MV-4-11 (cell line): ENCODE results near the gene MAPK1.
A peak's percentile ranks its signal among the peaks of the same experiment; 100 is the strongest.
"Not testable (repeated sequence)": the region's sequence is repeated elsewhere in the genome, so short reads cannot be mapped to it uniquely, and the experiment has no call there.

Experiments used
- DNase-seq: peaks from one replicate; lab custom pipeline; 2025; lab: John Stamatoyannopoulos, UW

MAPK1 gene

DNA sequence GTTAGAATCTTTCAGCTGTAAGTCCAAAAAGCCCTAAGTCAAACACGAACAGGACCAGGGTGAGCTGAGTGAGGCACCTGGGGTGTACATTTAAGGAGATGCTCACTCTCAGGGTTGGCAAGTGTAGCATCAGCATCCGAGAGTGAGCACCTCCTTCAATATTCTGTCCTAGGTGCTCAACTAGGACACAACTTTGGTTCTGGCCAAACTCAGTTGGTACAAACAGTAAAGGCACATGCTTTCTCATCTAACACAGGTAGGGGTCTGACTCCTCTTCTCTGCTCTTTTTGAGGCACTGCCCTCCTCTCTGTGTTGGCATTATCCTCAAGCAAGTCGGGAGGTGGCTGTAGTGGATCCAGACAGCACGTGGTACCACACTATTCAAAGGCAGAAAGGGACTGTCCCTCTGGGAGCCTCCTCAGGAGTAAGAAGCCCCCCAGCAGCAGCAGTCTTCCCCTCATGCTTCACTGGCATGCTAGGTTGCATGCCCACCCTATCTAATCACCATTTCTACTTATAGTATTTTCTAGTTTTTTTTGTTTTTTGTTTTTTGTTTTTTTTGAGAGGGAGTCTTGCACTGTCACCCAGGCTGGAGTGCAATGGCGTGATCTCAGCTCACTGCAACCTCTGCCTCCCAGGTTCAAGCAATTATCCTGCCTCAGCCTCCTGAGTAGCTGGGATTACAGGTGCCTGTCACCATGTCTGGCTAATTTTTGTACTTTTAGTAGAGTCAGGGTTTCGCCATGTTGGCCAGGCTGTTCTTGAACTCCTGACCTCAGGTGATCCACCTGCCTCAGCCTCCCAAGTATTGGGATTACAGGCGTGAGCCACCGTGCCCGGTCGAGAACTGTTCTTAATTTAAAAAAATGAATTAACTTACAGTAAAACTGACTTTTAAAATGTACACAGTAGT lies 14.7 kb upstream of the MAPK1 start:
- no peak for DNase-seq

DNA sequence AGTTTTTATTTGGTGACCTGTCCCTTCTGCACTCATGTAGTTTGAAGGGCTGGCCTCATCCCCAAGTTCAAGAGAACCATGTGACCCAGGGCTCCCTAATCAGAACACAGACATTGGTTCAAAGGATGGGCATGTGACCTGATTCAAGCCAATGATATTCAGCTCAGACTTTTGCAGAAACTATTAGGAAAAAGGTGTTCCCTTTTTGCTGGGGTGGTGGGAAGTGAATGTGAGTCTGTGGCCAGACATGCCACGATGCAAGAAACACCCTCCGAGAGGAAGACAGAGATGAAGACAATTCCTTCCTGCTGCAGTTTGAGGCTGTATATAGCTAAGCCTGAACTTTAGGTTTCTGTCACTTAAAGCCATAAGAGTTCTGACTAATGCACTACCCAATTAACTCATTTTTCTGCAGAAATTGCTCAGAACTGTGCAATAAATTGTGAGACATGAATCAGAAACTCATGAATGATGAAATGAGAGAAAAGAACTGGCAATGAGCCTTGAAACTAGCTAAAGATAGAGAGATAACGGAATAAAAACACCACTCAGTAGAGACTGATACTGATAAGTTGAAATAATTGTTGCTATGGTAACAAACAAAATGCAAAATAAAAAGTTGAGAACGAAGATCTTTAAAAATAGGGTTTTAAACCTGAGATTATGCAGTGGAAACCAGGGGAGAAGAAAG lies 9.2 kb upstream of the MAPK1 start:
- peak; percentile 83 for DNase-seq

- not testable (repeated sequence) for DNase-seq
Observed at GRCh38 chr22:21874953-21875352, 7.5 kb upstream of the MAPK1 start.

DNA sequence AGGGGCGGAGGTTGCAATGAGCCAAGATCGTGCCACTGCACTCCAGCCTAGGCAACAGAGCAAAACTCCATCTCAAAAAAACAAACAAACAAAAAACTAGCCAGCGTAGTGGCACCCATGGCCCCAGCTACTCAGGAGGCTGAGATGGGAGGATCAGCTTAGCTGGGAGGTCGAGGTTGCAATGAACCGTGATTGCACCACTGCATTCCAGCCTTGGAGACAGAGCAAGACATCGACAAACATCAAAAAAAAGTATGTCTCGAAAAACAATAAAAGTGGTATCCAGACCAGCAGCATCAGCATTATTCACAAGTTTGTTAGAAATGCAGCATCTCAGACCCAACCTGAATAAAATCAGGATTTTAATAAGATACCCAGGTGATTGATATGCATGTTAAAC lies 6.2 kb upstream of the MAPK1 start:
- no peak for DNase-seq

GRCh38 chr22:21872741-21873140 lies 5.3 kb upstream of the MAPK1 start:
- DNase-seq = not testable (repeated sequence)

GRCh38 chr22:21868651-21869050 lies 1.2 kb upstream of the MAPK1 start:
- no peak for DNase-seq

DNA sequence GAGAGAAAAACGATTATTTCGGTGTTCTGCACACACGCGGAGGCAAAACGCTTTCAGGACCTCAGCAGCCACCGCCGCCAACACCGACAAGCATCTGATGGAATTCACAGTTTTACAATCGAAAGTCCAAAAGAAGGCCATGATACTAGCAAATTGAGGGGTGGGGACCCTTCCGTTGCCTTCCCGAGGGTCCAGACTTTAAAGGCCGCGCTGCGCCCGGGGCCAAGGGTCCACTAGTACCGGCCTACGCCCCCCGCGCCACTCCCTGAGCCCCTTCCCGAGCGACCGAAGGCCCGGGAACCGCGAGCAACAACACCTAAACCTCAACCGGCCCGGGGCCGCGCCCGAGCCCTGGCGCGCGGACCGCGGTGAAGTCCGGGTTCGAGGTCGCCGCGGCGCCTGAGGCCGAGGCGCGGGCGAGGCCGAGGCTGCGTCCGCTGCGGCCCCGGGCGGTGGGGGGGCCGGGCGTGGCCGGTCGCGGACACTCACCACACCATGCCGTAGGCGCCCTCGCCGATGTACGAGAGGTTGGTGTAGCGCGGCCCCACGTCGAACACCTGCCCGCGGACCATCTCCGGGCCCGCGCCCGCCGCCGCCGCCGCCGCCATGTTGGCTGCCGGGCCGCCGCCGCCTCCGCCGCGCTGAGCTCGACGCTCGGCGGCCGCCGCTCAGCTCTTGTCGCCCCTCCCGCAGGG lies 465 bp downstream of the MAPK1 start:
- no peak for DNase-seq

DNA sequence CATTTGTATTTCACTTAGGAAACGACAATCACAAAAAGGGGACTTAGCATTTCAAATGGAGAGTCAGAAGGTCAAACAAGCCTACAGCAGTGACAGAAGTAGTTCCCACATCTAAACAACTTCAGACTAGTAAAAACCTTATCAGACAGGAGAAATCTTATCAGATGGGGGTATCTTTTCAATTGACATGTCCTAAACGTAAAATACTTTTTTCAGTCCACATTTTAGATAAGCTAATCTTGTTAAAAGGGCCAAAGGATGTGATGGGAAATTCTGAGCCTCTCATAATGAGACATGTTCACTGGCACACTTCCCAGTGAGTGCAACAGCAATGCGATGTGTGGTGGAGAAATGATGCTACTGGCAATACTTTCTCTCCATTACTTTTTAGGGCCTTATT lies 2.4 kb downstream of the MAPK1 start:
- peak; percentile 9 for DNase-seq

DNA sequence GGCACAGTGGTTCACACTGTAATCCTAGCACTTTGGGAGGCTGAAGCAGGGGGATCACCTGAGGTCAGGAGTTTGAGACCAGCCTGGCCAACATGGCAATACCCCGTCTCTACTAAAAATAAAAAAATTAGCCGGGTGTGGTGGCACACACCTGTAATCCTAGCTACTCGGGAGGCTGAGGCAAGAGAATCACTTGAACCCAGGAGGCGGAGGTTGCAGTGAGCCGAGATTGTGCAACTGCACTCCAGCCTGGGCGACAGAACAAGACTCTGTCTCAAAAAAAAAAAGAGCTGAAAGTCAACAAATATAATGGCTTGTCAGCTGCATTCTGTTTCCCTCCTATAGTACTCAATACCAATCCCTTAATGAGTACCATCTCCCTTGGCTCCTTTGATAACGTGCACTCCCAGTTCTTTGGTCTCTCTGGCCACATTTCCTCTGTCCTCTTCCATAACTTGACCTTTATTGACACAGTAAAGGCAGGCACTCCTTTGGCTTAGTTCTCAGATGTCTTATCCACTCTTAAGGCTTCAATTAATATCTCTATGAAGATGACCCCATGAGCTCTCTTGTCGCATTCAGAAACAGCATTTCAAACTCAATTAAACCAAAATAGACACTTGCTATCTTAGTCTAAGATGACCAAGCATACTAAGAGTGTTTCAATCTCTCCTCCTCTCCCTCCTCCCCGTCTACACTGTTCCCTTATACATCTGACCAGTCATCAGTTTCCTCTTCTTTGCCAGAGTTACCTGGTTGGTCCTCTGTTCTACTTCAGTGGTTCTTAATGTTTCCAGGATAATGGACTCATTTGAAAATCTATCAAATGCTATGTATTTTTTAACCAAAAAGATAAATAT lies 4.8 kb downstream of the MAPK1 start:
- DNase-seq = no peak

- DNase-seq = peak; percentile 61
Observed at GRCh38 chr22:21861851-21862250, 5.6 kb downstream of the MAPK1 start.

DNA sequence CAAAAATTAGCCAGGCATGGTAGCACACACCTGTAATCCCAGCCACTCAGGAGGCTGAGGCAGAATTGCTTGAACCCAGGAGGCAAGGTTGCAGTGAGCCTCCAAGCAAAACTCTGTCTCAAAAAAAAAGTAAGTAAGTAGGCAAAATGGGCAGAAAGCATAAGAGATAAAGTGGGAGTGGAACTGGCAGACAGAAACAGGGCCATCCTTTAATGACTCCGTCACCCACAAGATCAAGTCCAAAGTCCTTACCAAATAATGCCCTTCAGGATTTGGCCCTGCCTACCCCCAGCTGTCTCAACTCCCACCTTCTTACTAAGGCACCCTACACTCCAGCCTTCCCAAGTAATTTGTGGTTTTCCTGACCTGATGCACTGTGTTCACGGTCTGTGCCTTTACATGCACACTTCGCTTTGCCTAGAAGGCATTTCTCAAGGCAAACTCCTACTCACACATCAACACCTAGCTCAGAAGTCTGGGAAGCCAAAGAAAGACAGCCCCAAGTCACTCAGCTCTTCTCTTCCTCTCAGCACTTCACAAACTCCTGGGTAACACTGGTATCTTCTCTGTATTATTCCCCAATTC lies 6.1 kb downstream of the MAPK1 start:
- DNase-seq = no peak

GRCh38 chr22:21860491-21861039 lies 6.9 kb downstream of the MAPK1 start:
- no peak for DNase-seq

DNA sequence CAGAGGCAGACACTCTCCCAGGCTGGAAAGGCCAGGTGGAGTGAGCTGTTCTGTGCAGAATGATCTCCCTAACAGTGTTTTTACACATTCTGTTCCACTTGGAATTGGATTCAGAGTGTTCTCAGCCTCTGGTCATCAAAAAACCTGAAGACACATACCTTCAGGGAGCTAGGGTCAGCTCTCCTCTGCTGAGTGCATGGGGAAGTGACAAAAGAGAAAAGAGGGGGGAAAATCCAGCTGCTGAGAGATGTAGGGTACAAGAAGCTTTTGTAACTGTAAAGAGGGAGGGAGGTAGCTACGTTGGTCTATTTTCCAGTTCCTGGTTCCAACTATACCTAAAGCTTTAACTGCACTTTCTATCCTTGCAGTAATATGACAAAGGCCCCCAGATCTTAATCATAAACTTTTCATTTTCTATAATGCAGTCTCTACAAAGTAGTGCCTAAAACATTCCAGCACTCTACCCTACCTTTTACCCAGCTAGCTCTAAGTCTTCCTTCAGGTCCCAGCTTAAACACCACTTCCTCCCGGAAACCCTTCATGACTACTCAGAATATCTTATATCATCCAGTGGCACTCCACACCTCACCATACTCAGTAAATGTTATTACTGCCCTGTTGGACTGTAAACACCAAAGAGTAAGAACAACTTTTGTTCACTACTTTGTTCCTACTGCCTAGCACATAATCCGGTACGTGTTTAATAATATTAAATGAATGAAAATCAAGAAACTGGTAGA lies 9.2 kb downstream of the MAPK1 start:
- peak; percentile 11 for DNase-seq

GRCh38 chr22:21857481-21857914 lies 9.9 kb downstream of the MAPK1 start:
- peak; percentile 53 for DNase-seq

DNA sequence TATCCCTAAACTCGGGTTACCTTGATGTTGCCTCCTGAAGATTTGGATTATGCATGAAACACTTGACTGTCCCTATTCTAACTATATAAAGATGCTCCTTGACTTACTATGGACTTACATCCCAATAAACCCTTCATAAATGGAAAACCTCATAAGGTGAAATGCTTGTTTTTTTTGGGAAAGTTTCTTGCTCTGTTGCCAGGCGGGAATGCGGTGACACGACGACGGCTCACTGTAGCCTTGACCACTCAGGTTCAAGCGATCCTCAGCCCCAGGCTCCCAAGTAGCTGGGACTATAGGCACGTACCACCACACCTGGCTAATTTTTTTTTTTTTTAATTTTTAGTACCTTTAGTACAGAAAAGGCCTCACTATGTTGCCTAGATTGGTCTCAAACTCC lies 10.6 kb downstream of the MAPK1 start:
- DNase-seq = no peak

GRCh38 chr22:21856197-21856596 lies 11.2 kb downstream of the MAPK1 start:
- no peak for DNase-seq

DNA sequence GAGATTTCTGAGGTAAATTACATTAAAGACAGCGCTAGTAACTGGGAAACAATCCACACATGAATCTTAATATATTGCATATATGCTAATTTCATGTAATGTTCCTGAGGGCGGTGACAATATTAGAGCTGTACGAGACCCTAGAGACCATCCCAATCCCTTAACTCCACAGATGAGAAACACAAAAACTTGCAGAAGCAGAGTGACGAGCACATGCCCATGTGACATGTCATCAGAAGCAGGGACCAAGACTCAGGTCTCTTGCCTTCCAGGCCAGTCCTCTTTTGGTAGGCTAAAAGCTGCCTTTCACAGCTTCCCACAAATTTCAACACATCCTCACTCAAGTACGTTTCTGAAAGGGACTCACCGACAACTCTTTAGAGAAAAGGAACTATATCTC lies 11.8 kb downstream of the MAPK1 start:
- DNase-seq = peak; percentile 65

GRCh38 chr22:21850660-21851059 lies 16.8 kb downstream of the MAPK1 start:
- DNase-seq = no peak

GRCh38 chr22:21849489-21849888 lies 18.0 kb downstream of the MAPK1 start:
- no peak for DNase-seq

GRCh38 chr22:21848057-21848456 lies 19.4 kb downstream of the MAPK1 start:
- not testable (repeated sequence) for DNase-seq
